Measurements from ENCODE around the gene LTV1.
"Not testable (repeated sequence)": the region's sequence is repeated elsewhere in the genome, so short reads cannot be mapped to it uniquely, and the experiment has no call there.

Gene LTV1, protein sequence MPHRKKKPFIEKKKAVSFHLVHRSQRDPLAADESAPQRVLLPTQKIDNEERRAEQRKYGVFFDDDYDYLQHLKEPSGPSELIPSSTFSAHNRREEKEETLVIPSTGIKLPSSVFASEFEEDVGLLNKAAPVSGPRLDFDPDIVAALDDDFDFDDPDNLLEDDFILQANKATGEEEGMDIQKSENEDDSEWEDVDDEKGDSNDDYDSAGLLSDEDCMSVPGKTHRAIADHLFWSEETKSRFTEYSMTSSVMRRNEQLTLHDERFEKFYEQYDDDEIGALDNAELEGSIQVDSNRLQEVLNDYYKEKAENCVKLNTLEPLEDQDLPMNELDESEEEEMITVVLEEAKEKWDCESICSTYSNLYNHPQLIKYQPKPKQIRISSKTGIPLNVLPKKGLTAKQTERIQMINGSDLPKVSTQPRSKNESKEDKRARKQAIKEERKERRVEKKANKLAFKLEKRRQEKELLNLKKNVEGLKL

DNA sequence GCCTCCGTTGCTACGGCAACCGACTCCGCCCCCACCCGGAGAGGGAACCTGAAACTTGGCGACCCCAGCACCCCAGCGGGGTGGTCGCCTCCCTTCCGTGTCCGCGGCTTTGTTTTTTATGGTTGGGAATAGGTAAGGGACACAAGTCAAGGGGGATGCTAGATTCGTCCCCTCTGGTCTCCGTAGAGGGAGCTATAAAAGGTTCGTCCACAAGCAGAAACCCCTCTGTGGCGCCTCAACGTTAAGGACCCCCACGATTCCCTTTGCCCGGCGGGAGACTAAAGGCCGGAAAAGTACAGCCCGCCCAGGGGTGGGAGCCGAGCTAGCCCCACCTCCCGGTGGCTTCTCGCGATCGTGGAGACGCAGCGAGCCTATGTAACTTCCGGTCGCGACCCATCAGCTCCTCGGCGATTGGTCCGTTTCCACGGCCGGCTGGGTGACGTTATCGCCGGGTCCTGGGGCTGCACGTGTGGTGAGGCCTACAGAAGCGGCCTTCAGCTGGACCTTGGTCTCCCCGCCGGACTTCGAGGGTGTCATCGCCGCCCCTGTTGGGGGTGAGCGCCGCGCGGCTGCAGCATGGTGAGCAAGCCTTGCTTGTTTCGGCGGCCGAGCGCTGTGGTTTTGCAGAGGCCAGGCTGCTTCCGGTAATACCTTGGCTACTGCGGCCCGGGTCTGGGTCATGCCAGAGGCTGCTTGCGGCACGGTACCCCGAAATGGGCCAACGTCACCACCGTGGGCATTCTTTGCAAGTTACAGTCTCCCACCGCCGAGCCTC, at the start of gene LTV1:
TSS of gene LTV1 (plus strand) at position 437 of the 775 bp plus-strand sequence. CDS start at position 577, 140 bp downstream.
- TF ChIP-seq, protein P1, sequence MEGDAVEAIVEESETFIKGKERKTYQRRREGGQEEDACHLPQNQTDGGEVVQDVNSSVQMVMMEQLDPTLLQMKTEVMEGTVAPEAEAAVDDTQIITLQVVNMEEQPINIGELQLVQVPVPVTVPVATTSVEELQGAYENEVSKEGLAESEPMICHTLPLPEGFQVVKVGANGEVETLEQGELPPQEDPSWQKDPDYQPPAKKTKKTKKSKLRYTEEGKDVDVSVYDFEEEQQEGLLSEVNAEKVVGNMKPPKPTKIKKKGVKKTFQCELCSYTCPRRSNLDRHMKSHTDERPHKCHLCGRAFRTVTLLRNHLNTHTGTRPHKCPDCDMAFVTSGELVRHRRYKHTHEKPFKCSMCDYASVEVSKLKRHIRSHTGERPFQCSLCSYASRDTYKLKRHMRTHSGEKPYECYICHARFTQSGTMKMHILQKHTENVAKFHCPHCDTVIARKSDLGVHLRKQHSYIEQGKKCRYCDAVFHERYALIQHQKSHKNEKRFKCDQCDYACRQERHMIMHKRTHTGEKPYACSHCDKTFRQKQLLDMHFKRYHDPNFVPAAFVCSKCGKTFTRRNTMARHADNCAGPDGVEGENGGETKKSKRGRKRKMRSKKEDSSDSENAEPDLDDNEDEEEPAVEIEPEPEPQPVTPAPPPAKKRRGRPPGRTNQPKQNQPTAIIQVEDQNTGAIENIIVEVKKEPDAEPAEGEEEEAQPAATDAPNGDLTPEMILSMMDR (IDR thresholded peaks at IDR 0.05; ENCODE audit: low read depth, low read length) = no peak
- DNase-seq (ENCODE audit: extremely low read depth, low read depth) = peak; percentile 89

DNA sequence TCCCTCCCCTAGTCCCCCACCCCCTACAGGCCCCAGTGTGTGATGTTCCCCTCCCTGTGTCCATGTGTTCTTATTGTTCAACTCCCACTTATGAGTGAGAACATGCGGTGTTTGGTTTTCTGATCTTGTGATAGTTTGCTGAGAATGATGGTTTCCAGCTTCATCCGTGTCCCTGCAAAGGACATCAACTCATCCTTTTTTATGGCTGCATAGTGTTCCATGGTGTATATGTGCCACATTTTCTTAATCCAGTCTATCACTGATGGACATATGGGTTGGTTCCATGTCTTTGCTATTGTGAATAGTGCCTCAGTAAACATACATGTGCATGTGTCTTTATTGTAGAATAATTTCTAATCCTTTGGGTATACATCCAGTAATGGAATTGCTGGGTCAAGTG, 46.6 kb upstream of the LTV1 start:
- not testable (repeated sequence) for DNase-seq (ENCODE audit: extremely low read depth, low read depth)

DNA sequence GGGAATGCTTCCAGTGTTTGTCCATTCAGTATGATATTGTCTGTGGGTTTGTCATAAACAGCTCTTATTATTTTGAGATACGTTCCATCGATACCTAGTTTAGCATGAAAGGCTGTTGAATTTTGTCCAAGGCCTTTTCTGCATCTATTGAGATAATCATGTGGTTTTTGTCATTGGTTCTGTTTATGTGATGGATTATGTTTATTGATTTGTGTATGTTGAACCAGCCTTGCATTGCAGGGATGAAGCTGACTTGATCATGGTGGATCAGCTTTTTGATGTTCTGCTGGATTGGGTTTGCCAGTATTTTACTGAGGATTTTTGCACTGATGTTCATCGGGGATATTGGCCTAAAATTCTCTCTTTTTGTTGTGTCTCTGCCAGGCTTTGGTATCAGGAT, 44.7 kb upstream of the LTV1 start:
- not testable (repeated sequence) for DNase-seq (ENCODE audit: extremely low read depth, low read depth)

DNA sequence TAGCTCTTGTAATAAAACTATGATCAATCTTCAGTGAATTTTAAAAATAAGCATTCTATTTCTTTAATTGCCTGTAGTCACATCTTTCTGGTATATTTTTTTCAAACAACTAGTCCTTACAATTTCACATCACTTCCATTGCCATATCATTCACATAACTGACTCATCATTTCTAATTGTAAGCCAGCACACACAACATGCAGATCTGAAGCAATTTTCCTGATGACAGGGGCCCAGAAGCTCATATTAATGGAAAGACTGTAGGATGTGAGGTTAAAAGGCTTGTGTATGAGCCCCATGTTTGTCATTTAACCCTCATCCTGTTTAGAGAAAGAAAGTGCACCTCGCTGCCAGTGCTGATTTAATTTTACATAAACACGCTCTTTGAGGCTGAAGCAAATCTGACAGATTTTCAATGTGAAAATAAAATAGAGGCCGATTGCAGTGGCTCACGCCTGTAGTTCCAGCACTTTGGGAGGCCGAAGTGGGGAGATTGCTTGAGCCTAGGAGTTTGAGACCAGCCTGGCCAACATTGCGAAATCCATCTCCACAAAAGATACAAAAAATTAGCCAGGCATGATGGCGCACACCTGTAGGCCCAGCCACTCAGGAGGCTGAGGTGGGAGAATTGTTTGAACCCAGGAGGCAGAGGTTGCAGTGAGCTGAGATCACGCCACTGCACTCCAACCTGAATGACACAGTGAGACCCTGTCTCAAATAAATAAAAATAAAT, 40.1 kb upstream of the LTV1 start:
- TF ChIP-seq, protein P1 (IDR thresholded peaks at IDR 0.05; ENCODE audit: low read depth, low read length) = no peak

DNA sequence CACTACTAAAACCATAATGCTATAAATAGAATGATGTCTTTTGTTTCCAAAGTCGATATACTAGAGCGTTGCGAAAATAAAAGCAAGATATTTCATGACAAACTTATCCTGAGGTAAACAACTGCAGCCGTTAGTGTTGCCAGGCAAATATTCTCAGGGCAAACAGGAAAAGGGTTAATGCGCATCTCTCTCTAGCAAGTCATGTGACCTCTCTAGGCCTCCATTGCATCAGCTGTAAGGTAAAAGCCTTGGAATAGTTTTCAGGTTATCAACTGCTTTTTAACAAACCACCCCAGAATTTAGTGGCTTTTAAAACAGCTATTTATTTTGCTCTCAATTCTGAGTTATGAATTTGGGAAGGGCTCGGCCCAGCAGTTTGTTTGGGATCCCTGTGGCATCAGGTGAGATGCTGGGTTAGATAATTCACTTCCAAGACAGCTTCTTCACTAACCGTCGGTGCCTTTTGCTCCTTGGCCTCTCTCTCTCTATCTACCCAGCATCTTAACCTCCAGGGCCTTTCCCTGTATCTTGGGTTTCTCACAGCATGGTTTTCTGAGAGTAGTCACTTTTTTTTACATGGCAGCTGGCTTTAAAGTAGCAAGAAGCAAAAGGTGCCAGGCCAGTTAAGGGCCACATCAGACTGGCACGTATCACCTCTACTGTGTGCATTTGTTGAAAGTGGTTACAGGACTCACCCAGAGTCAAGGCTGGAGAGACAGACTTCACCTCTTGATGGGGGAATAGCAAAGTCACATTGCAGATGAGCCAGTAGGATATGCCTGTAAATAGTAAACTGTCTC, 39.2 kb upstream of the LTV1 start:
- DNase-seq (ENCODE audit: extremely low read depth, low read depth) = no peak

More for the DNA sequence above, 40.1 kb upstream of the LTV1 start:
- no peak for DNase-seq (ENCODE audit: extremely low read depth, low read depth)

DNA sequence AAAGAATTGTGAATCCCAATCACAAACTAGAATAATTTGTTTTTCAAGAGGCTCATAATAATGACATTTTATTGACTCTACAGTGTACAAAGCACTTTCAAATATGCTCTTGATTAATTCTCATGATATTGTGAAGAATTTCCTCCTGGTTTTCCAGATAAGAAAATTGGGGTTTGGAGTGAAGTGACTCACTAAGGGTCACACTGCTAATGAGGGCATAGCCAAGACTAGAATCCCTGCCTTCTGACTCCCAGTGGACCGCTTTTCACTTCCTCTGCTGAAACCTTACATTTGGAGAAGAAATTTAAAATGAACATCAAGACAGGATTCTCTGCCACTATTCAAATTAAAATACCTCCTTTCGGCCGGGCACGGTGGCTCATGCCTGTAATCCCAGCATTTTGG, 38.3 kb upstream of the LTV1 start:
- TF ChIP-seq, protein P1 (IDR thresholded peaks at IDR 0.05; ENCODE audit: low read depth, low read length) = no peak
- no peak for DNase-seq (ENCODE audit: extremely low read depth, low read depth)

More for the DNA sequence above, 39.2 kb upstream of the LTV1 start:
- TF ChIP-seq, protein P1 (IDR thresholded peaks at IDR 0.05; ENCODE audit: low read depth, low read length) = no peak

DNA sequence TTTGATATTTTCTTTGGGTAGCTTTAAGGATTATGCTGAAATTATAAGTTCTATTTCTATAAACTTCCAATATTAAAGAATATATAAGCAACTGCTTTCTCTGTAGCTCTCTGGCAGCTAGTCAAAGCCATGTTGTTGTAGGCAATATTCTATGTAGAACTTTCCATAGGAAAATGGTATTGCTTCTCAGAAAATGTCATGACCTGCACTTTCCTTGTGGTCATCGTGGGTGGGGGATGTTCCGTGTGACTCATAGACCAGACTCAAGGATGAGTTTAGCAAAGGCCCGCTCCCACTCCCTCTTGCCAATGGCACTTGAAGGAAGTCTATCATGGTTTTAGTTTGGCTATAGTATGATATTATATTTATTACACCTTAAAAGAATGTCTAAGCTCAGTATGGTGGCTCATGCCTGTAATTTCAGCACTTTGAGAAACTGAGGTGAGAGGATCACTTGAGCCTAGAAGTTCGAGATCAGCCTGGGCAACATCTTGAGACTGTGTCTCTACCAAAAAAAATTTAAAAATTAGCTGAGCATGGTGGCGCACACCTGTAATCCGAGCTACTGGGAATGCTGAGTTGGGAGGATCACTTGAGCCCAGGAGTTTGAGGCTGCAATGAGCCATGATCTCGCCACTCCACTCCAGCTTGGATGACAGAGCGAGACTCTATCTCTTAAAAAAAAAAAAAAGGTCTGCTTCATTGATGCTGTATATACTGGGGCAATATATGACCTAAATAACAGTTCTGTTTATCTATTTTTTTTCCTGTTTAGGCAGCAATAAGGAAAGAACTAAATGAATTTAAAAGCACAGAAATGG, 36.6 kb upstream of the LTV1 start:
- TF ChIP-seq, protein P1 (IDR thresholded peaks at IDR 0.05; ENCODE audit: low read depth, low read length) = no peak
- no peak for DNase-seq (ENCODE audit: extremely low read depth, low read depth)

Measured in AG09319 (cell line).